ENCODE results near the gene TOM1L1. TPM values are rescaled to one million over a fixed set of nuclear protein-coding genes. Genes with fewer than 3 reads are reported as not detected.
A peak's percentile ranks its signal among the peaks of the same experiment; 100 is the strongest.

The TOM1L1 gene
- total RNA-seq, 1 donor from 2014 or later, result 34.1 TPM

GRCh38 chr17:54902611-54903010 is 2.0 kb downstream of the TOM1L1 start:
- no peak for TF ChIP-seq CTCF (IDR thresholded peaks at IDR 0.05)
- peaks cover 7% of the 10 kb centered on the region for H3K27me3 ChIP-seq (ENCODE audit: low read depth)
- no peaks in the 10 kb centered on the region for H3K9me3 ChIP-seq
- H3K36me3 ChIP-seq, result no peaks in the 10 kb centered on the region
- intact Hi-C loops (cut with DNase I), result no loop called here
- DNase-seq (no peak), ATAC-seq (no peak)
- no peak overlapping the region for H3K4me3 ChIP-seq
- no peak overlapping the region for H3K27ac ChIP-seq
- H3K4me1 ChIP-seq, result peaks cover 16% of the 10 kb centered on the region

- H3K27me3 ChIP-seq (ENCODE audit: low read depth), result peaks cover 7% of the 10 kb centered on the region
- no peak for TF ChIP-seq CTCF (IDR thresholded peaks at IDR 0.05)
- no peaks in the 10 kb centered on the region for H3K36me3 ChIP-seq
- intact Hi-C loops (cut with DNase I), result no loop called here
- H3K27ac ChIP-seq, result no peak overlapping the region
- no peak overlapping the region for H3K4me3 ChIP-seq
- peaks cover 16% of the 10 kb centered on the region for H3K4me1 ChIP-seq
- peak; percentile 50 to 59 for ATAC-seq
- no peaks in the 10 kb centered on the region for H3K9me3 ChIP-seq
- peak; percentile 62 for DNase-seq
Observed at GRCh38 chr17:54903375-54903774, 2.7 kb downstream of the TOM1L1 start.

GRCh38 chr17:54906683-54907082 is 6.0 kb downstream of the TOM1L1 start:
- ATAC-seq, result no peak
- intact Hi-C loops (cut with DNase I), result no loop called here
- no peaks in the 10 kb centered on the region for H3K27me3 ChIP-seq (ENCODE audit: low read depth)
- H3K27ac ChIP-seq, result no peak overlapping the region
- no peaks in the 10 kb centered on the region for H3K36me3 ChIP-seq
- H3K4me3 ChIP-seq, result no peak overlapping the region
- H3K9me3 ChIP-seq, result no peaks in the 10 kb centered on the region
- TF ChIP-seq CTCF (IDR thresholded peaks at IDR 0.05), result no peak
- DNase-seq, result no peak
- peaks cover 5% of the 10 kb centered on the region for H3K4me1 ChIP-seq

GRCh38 chr17:54907376-54907775 is 6.7 kb downstream of the TOM1L1 start:
- Histone ChIP-seq H3K36me3 (no peaks in the 10 kb centered on the region), H3K4me3 (no peak overlapping the region), H3K27ac (no peak overlapping the region), H3K4me1 (peaks cover 5% of the 10 kb centered on the region), H3K9me3 (no peaks in the 10 kb centered on the region), H3K27me3 (ENCODE audit: low read depth) (no peaks in the 10 kb centered on the region)
- TF ChIP-seq CTCF (IDR thresholded peaks at IDR 0.05), result no peak
- ATAC-seq (no peak), DNase-seq (no peak)
- intact Hi-C loops (cut with DNase I), result no loop called here

- no peaks in the 10 kb centered on the region for H3K9me3 ChIP-seq
- intact Hi-C loops (cut with DNase I), result no loop called here
- H3K27ac ChIP-seq, result no peak overlapping the region
- H3K4me1 ChIP-seq, result no peaks in the 10 kb centered on the region
- H3K27me3 ChIP-seq (ENCODE audit: low read depth), result no peaks in the 10 kb centered on the region
- no peak for ATAC-seq
- no peak for TF ChIP-seq CTCF (IDR thresholded peaks at IDR 0.05)
- H3K4me3 ChIP-seq, result no peak overlapping the region
- no peak for DNase-seq
- H3K36me3 ChIP-seq, result peaks cover 17% of the 10 kb centered on the region
Observed at GRCh38 chr17:54909766-54910165, 9.1 kb downstream of the TOM1L1 start.

- H3K27ac ChIP-seq, result no peak overlapping the region
- no peaks in the 10 kb centered on the region for H3K27me3 ChIP-seq (ENCODE audit: low read depth)
- peaks cover 7% of the 10 kb centered on the region for H3K9me3 ChIP-seq
- peaks cover 40% of the 10 kb centered on the region for H3K36me3 ChIP-seq
- no peak for DNase-seq
- H3K4me1 ChIP-seq, result no peaks in the 10 kb centered on the region
- no peak overlapping the region for H3K4me3 ChIP-seq
- ATAC-seq, result no peak
- intact Hi-C loops (cut with DNase I), result no loop called here
- no peak for TF ChIP-seq CTCF (IDR thresholded peaks at IDR 0.05)
Observed at GRCh38 chr17:54916721-54917120, 16.1 kb downstream of the TOM1L1 start.
